Measurements from ENCODE around the gene TLCD3B. TPM values are rescaled to one million over a fixed set of nuclear protein-coding genes. Genes with fewer than 3 reads are reported as not detected.
A peak's percentile ranks its signal among the peaks of the same experiment; 100 is the strongest.

The TLCD3B gene
- total RNA-seq: 0.32 TPM in 1 of 2 replicates, not detected in the other

DNA sequence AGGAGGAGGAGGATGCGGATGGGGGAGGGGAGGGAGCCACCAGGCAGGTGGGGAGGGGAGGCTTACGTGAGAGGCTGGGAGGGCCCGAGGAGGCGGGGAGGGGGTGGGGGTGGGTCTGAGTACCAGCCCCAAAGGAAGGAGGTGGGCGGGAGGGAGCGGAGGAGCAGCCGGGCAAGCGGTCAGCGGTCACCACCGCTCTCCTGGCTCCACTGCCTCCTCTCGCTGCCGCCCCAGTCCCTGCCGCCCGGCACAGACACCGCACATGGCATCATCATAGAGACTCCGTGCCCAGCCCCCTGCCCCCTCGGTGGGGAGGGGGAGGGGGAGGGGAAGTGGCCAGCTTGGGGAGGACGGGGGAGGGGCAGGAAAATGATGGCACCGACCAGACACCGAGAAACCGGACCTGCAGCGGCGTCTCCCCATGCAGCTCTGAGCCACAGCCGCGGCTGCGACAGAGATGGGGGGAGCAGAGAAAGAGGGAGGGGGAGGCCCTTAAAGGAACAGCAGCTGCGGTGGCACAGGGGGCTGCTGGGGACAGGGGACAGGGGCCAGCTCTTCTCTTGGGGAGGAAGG lies at the start of gene TLCD3B:
Gene TLCD3B (minus strand): TSS at position 431 of the 573 bp plus-strand sequence. CDS start 744 bp downstream, outside the sequence.
- no peak within 1 kb of the TSS for H3K4me3 ChIP-seq (ENCODE audit: low read depth, low read length)
- no peak for DNase-seq (ENCODE audit: low read depth)
- TF ChIP-seq CTCF (IDR thresholded peaks at IDR 0.05; ENCODE audit: insufficient read depth, low read depth, low read length): no peak

- no peak for TF ChIP-seq CTCF (IDR thresholded peaks at IDR 0.05; ENCODE audit: insufficient read depth, low read depth, low read length)
- no peak overlapping the region for H3K4me3 ChIP-seq (ENCODE audit: low read depth, low read length)
- DNase-seq (ENCODE audit: low read depth): no peak
Measured at GRCh38 chr16:30079480-30079879, 48.4 kb upstream of the TLCD3B start.

GRCh38 chr16:30078744-30079143 lies 47.7 kb upstream of the TLCD3B start:
- no peak for DNase-seq (ENCODE audit: low read depth)
- no peak for TF ChIP-seq CTCF (IDR thresholded peaks at IDR 0.05; ENCODE audit: insufficient read depth, low read depth, low read length)
- no peak overlapping the region for H3K4me3 ChIP-seq (ENCODE audit: low read depth, low read length)

DNA sequence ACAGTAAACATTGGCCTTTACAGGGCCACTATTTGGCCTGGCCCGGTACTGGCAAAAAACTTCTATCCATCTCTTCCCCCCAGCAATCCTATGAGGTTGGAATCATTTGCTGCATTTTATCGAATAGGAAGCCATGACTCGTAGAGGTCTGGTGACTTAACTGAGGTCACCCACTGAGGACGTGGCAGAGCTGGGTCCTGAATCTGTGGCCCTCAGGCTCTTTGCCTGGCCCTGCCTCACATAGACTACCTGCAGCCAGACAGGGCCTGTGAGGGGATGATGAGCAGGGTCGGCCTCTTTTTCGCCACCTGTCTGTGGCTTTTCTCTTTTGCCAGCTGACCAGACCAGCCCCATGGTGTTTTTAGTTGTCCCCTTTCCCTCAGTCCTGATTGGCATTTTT lies 46.6 kb upstream of the TLCD3B start:
- DNase-seq (ENCODE audit: low read depth): no peak

DNA sequence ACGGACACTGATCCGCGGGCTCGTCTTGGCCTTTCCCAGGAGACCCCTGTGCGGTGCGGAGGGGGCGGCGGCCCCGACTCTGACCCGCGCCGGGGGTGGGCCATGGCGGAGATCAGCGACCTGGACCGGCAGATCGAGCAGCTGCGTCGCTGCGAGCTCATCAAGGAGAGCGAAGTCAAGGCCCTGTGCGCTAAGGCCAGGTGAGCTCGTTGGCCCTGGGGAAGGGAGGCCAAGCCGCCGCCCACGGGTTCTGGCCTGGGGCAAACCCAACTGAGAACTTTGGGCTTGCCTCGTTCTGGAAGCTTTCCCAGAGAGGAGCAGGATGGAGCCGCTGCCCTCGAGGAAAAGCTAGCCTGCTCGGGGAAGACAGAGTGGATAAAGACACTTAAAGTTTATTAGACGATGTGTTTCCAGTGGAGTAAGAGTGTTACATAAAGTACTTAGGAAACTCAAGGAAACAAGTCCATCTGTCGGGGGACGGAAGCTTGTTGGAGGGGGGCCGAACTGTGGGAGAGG lies 45.3 kb upstream of the TLCD3B start:
- peak overlapping the region; percentile 97 for H3K4me3 ChIP-seq (ENCODE audit: low read depth, low read length)
- peak; percentile 23 for DNase-seq (ENCODE audit: low read depth)
- TF ChIP-seq CTCF (IDR thresholded peaks at IDR 0.05; ENCODE audit: insufficient read depth, low read depth, low read length): no peak

More for the DNA sequence above, 46.6 kb upstream of the TLCD3B start:
- H3K4me3 ChIP-seq (ENCODE audit: low read depth, low read length): peak overlapping the region; percentile 97
- TF ChIP-seq CTCF (IDR thresholded peaks at IDR 0.05; ENCODE audit: insufficient read depth, low read depth, low read length): no peak

DNA sequence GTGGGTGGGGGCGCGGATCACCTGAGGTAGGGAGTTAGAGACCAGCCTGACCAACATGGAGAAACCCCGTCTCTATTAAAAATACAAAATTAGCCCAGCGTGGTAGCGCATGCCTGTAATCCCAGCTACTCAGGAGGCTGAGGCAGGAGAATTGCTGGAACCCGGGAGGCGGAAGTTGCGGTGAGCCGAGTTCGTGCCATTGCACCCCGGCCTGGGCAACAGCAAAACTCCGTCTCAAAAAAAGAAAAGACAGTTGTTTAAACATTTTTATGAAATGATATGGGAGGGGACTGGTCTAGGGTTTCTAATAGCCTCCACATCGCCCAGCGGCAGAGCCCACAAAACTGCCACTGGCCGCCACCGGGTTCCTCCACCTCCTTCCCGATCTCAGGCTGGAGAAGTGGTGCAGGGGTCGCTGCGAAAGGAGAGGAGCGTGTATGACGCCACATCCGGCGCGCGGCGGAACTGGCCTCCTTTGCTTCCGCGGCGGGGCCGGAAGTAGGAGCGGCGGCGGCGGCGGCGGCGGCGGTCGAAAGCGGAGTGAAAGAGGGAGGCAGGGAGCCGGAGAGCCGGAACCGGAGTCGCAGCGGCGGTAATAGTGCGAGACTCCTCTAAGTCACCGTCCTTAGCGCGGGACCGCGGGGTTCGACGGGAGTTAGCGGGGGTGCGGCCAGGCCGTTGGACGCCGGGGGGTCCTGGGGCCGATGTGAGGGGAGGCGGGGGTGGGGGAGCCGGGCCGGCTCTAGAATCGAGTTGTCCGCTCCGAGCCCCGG lies 44.6 kb upstream of the TLCD3B start, which contains the start of gene PPP4C:
Gene PPP4C (plus strand): TSS at position 492 of the 773 bp plus-strand sequence. CDS start 384 bp downstream, outside the sequence.
- H3K4me3 ChIP-seq (ENCODE audit: low read depth, low read length): peak within 1 kb of the TSS; percentile 97
- peak; percentile 6 for TF ChIP-seq CTCF (IDR thresholded peaks at IDR 0.05; ENCODE audit: insufficient read depth, low read depth, low read length)
- DNase-seq (ENCODE audit: low read depth): peak; percentile 92

Measured in fibroblast of villous mesenchyme (primary cell).